HG03135 (cell line): ENCODE results near the gene DOCK8.
A peak's percentile ranks its signal among the peaks of the same experiment; 100 is the strongest.

ENCODE experiments used
- ATAC-seq: cut with Tn5 transposase; IDR thresholded peaks from one replicate; pipeline ENCODE4 v1.9.1; 2021; ENCODE audit warnings: mild to moderate bottlenecking, moderate library complexity; ENCODE audit not compliant: unreplicated experiment

Gene DOCK8

GRCh38 chr9:488448-488847 is 273.8 kb downstream of the DOCK8 start:
- ATAC-seq: no peak

GRCh38 chr9:489198-490197 is 274.8 kb downstream of the DOCK8 start:
- no peak for ATAC-seq

- no peak for ATAC-seq
Observed at GRCh38 chr9:494764-495163, 280.1 kb downstream of the DOCK8 start.

GRCh38 chr9:495739-496138 is 281.1 kb downstream of the DOCK8 start:
- no peak for ATAC-seq

- no peak for ATAC-seq
Observed at GRCh38 chr9:503326-503725, 288.7 kb downstream of the DOCK8 start.

GRCh38 chr9:503881-504852 is 289.5 kb downstream of the DOCK8 start, which contains the start of gene KANK1:
TSS of gene KANK1 (plus strand) at chr9:504695.
- peak; percentile 80 for ATAC-seq

- ATAC-seq: peak; percentile 24
Observed at GRCh38 chr9:504921-505740, 290.5 kb downstream of the DOCK8 start.

- ATAC-seq: no peak
Observed at GRCh38 chr9:505741-506059, 291.0 kb downstream of the DOCK8 start.

GRCh38 chr9:506281-506680 is 291.6 kb downstream of the DOCK8 start:
- ATAC-seq: no peak

- ATAC-seq: no peak
Observed at GRCh38 chr9:511861-512260, 297.2 kb downstream of the DOCK8 start.

GRCh38 chr9:512555-513272 is 298.0 kb downstream of the DOCK8 start:
- no peak for ATAC-seq
